BLaER1 (cell line): ENCODE measurements around the gene C2CD5.
"Not testable (repeated sequence)": the region's sequence is repeated elsewhere in the genome, so short reads cannot be mapped to it uniquely, and the experiment has no call there.

Experiments used
- H3K27ac ChIP-seq: shearing (Covaris generic); formaldehyde crosslinking; 2 replicates; pipeline ENCODE4 v1.8.1; 2022
- H3K27me3 ChIP-seq: shearing (Covaris generic); formaldehyde crosslinking; 2 replicates; pipeline ENCODE4 v1.8.1; 2022
- H3K36me3 ChIP-seq: shearing (Covaris generic); formaldehyde crosslinking; 2 replicates; pipeline ENCODE4 v1.8.1; 2022
- H3K4me1 ChIP-seq: shearing (Covaris generic); formaldehyde crosslinking; 2 replicates; pipeline ENCODE4 v1.8.1; 2022
- H3K4me2 ChIP-seq: shearing (Covaris generic); formaldehyde crosslinking; 2 replicates; pipeline ENCODE4 v1.8.1; 2022
- H3K4me3 ChIP-seq: shearing (Covaris generic); formaldehyde crosslinking; 2 replicates; pipeline ENCODE4 v1.8.1; 2022
- H3K9ac ChIP-seq: shearing (Covaris generic); formaldehyde crosslinking; 2 replicates; pipeline ENCODE4 v1.8.1; 2022
- H3K9me3 ChIP-seq: shearing (Covaris generic); formaldehyde crosslinking; 2 replicates; pipeline ENCODE4 v1.8.1; 2022
- H4K20me1 ChIP-seq: shearing (Covaris generic); formaldehyde crosslinking; 2 replicates; pipeline ENCODE4 v1.8.1; 2022
- Cebpa-rat ChIP-seq: shearing (Covaris generic); IDR thresholded peaks from 2 replicates; pipeline ENCODE4 v1.8.1; 2022

Gene C2CD5

DNA sequence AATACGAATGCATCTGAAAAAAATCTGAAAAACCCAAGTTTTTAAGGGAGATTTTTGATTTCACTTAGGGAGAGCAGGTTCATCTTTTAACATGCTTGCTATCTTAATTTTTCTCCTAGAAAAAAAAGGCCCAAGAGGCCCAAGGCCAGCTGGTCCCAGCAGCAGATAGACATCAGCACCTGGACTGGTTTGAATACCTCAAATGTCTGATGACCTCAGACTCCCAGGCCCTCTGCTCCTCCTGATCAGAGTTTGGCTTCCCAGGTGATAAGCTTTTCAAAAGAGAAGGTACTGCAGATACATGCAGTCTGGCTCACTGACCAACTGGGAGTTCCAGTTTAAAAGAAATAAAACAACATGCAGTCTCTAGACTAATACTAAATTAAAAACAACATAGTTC is 82.6 kb downstream of the C2CD5 start:
- no peak for TF ChIP-seq Cebpa-rat
- Histone ChIP-seq H3K27ac (no peak overlapping the region), H3K4me1 (no peaks in the 10 kb centered on the region), H3K27me3 (no peaks in the 10 kb centered on the region), H3K9me3 (no peaks in the 10 kb centered on the region), H3K4me3 (no peak overlapping the region), H3K36me3 (no peaks in the 10 kb centered on the region), H4K20me1 (no peaks in the 10 kb centered on the region; the same call in 1 of the 2 replicates), H3K9ac (no peak overlapping the region), H3K4me2 (no peak overlapping the region)

DNA sequence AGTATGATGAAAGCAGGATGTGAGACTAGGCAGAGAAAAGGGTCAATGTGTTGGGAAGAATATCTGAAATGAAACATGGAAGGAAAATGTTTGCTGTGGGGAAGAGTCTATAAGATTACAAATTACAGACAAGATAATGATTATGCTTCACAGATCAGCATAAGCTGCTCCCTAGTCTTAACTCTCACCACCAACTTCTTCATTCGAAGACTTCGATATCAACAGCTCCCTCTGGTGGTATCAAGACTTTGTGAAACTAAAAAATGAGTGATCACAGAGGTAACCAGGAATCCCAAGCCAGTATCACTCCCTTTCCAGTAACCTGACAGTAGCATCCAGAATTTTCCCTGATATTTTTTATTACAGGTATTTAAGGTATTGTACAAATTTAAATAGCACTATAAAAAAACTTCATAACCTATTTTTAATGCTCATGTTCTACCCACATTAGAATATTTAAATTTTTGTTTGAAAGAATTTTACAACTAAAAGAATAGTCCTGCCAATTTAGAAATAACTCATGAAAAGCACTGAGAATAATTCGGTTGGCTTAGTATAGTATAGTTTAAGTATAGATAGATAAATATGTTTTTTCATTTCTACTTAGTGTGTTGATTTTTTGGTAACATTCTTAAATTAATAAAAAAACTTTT is 84.4 kb downstream of the C2CD5 start:
- Histone ChIP-seq H3K9me3 (no peaks in the 10 kb centered on the region), H3K4me3 (no peak overlapping the region), H3K4me2 (no peak overlapping the region), H3K27ac (no peak overlapping the region), H3K36me3 (peaks cover 5% of the 10 kb centered on the region; the same call in 1 of the 2 replicates), H4K20me1 (no peaks in the 10 kb centered on the region; the same call in 1 of the 2 replicates), H3K9ac (no peak overlapping the region), H3K4me1 (no peaks in the 10 kb centered on the region), H3K27me3 (no peaks in the 10 kb centered on the region)
- no peak for TF ChIP-seq Cebpa-rat

DNA sequence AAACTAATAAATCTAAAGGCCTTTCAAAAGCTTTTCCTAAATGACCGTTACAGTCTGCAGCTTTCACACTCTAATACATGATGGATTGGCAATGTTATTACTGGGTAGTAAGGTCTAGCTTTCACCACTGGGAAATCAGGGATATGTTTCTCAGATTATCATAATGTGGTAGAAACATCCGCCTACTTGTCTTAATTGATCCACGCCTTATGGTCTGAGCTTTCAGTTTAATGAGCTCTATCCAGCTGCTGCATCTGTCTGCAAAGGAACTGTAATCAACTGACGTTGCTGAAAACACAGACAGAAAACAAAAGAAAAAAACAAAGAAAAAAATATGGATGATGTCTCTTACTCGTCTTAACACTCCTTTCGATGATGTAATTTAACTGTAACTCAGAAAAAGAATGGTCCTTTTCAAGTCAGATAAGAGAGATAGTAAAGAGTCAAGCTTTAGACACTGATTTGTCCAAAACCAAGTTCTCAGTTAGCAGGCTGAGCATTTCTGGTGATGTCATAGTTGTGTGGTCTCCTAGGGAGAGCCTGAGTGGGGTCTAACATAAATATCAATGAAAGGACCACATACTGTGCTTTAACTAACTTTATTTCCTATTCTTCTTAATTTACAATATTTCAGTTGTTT is 85.9 kb downstream of the C2CD5 start:
- Histone ChIP-seq H3K9me3 (no peaks in the 10 kb centered on the region), H3K4me3 (no peak overlapping the region), H3K36me3 (peaks cover 10% of the 10 kb centered on the region), H4K20me1 (no peaks in the 10 kb centered on the region), H3K4me1 (no peaks in the 10 kb centered on the region), H3K4me2 (no peak overlapping the region), H3K27ac (no peak overlapping the region), H3K27me3 (no peaks in the 10 kb centered on the region), H3K9ac (no peak overlapping the region)
- TF ChIP-seq Cebpa-rat, result no peak

DNA sequence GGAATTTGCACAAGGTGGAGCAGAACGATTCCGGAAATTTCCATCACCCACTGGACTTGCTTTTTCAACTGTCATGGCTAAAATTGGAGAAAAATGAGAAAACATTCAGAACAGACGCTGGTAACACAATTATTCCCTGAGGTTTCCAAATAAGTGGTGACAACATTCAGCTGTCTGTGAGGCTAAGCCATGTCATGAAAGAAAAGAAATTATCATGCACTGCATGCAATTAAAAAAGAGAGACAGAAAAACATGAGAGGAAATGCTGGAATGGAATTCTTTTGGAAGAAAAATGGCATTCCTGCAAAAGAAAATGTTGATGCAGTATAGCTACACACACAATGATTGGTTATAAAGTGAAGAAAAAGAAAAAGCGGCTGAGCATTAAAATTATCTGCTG is 87.3 kb downstream of the C2CD5 start:
- no peak for TF ChIP-seq Cebpa-rat
- no peak overlapping the region for H3K4me2 ChIP-seq
- no peaks in the 10 kb centered on the region for H3K9me3 ChIP-seq
- no peak overlapping the region for H3K9ac ChIP-seq
- H3K27ac ChIP-seq, result no peak overlapping the region
- no peaks in the 10 kb centered on the region for H4K20me1 ChIP-seq
- no peaks in the 10 kb centered on the region for H3K4me1 ChIP-seq
- H3K27me3 ChIP-seq, result no peaks in the 10 kb centered on the region
- H3K36me3 ChIP-seq, result peaks cover 12% of the 10 kb centered on the region
- no peak overlapping the region for H3K4me3 ChIP-seq

DNA sequence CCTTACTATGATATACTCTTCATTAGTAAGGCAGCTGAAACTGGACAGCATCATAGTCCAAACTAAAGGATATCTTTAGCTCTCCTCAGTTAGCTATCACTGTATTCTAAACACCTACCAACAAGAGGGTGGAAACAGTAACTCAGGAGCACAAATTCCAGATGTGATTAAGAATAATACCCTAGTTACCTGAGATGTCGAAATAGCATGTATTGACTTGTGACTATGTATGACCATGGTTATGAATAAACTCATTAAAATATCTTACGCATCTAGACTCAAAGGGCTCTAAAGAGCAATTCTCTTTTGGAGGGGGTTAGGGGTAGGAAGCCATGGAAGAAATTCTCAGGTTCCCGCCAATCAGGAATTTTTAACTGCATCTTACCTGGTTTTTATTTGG is 90.8 kb downstream of the C2CD5 start:
- H3K27ac ChIP-seq, result no peak overlapping the region
- no peaks in the 10 kb centered on the region for H4K20me1 ChIP-seq
- H3K27me3 ChIP-seq, result no peaks in the 10 kb centered on the region
- H3K4me2 ChIP-seq, result no peak overlapping the region
- no peaks in the 10 kb centered on the region for H3K4me1 ChIP-seq
- H3K36me3 ChIP-seq, result peaks cover 17% of the 10 kb centered on the region
- no peak overlapping the region for H3K4me3 ChIP-seq
- TF ChIP-seq Cebpa-rat, result no peak
- no peaks in the 10 kb centered on the region for H3K9me3 ChIP-seq
- H3K9ac ChIP-seq, result no peak overlapping the region

DNA sequence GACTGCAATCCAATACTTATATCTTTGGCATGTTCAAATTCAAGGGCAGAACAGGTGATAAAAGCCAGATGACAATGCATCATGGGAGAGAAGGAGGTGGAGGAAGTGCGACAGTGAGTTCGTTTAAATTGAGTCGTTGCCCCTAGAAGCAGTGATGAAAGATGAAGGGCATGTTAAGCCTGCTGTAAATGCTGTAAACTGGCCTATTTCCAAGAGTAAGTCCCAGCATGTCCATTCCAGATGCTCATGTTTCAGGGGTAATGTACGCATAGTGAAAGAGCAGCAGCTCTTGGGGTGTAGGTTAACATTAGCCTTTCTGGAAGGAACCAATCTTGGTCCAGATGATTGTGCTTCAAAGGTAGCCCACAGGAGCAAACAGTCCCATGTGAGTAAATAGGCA is 97.1 kb downstream of the C2CD5 start:
- Histone ChIP-seq H3K4me2 (no peak overlapping the region), H3K9ac (no peak overlapping the region), H3K9me3 (no peaks in the 10 kb centered on the region), H3K36me3 (peaks cover 5% of the 10 kb centered on the region; the same call in 1 of the 2 replicates), H4K20me1 (no peaks in the 10 kb centered on the region), H3K4me3 (no peak overlapping the region), H3K4me1 (peaks cover 17% of the 10 kb centered on the region), H3K27ac (no peak overlapping the region), H3K27me3 (no peaks in the 10 kb centered on the region)
- no peak for TF ChIP-seq Cebpa-rat

DNA sequence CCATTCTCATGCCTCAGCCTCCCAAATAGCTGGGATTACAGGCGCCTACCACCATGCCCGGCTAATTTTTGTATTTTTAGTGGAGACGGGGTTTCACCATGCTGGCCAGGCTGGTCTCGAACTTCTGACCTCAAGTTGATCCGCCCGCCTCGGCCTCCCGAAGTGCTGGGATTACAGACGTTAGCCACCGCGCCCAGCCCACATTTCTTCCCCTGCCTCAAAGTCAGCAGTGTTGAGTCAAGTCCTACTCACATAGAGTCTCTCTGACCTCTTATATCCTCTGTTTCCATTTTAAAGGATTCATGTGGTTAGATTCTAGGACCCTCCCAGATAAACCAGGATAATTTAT is 100.1 kb downstream of the C2CD5 start:
- not testable (repeated sequence) for H3K27ac ChIP-seq, H3K4me3 ChIP-seq, H3K9ac ChIP-seq, H4K20me1 ChIP-seq, H3K27me3 ChIP-seq, H3K9me3 ChIP-seq, H3K36me3 ChIP-seq
- Histone ChIP-seq H3K4me1 (peaks cover 17% of the 10 kb centered on the region), H3K4me2 (peak overlapping the region; percentile 71)

DNA sequence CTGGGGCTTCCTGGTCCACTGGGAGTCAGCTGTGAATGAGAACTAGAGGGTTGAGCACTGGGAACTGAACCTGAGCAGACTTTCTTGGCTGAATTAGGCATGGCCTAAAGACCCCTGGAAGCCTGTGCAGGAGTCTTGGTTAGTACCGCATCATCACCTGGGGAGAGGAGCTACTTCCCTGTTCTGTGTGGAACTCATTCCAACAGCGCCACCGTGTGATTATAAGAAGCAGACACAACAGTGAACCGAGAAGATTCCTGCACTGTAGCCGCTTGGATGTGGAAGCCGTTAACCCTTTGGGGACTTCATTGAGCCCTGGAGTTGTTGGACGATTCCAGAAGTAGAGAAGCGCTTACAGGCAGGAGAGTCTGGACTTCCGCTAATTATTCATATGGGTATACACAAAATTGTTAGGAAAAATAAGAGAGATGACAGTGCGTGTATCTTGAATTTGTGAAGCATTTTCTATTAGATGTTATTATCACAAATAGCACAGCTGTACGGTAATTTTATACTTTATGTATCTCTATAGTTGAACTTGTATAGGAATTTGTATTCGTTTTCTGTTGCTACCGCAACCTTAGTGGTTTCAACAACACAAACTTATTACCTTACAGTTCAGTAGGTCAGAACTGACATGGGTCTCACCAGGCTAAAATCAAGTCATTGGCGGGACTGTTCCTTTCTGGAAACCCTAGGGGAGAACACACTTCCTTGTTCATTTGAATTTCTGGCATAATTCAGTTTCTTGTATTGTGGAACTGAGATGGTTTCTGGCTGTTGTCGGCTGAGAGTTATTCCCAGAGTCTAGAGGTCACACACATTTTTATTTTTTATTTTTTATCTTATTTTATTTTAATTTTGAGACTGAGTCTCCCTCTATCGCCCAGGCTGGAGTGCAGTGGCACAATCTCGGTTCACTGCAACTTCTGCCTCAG is 100.7 kb downstream of the C2CD5 start:
- no peaks in the 10 kb centered on the region for H4K20me1 ChIP-seq
- no peak overlapping the region for H3K9ac ChIP-seq
- peaks cover 17% of the 10 kb centered on the region for H3K4me1 ChIP-seq
- no peaks in the 10 kb centered on the region for H3K9me3 ChIP-seq
- no peak overlapping the region for H3K27ac ChIP-seq
- TF ChIP-seq Cebpa-rat, result no peak
- no peaks in the 10 kb centered on the region for H3K27me3 ChIP-seq
- no peaks in the 10 kb centered on the region for H3K36me3 ChIP-seq
- peak overlapping the region; percentile 31; the same call in 1 of the 2 replicates for H3K4me3 ChIP-seq
- peak overlapping the region; percentile 71 for H3K4me2 ChIP-seq

DNA sequence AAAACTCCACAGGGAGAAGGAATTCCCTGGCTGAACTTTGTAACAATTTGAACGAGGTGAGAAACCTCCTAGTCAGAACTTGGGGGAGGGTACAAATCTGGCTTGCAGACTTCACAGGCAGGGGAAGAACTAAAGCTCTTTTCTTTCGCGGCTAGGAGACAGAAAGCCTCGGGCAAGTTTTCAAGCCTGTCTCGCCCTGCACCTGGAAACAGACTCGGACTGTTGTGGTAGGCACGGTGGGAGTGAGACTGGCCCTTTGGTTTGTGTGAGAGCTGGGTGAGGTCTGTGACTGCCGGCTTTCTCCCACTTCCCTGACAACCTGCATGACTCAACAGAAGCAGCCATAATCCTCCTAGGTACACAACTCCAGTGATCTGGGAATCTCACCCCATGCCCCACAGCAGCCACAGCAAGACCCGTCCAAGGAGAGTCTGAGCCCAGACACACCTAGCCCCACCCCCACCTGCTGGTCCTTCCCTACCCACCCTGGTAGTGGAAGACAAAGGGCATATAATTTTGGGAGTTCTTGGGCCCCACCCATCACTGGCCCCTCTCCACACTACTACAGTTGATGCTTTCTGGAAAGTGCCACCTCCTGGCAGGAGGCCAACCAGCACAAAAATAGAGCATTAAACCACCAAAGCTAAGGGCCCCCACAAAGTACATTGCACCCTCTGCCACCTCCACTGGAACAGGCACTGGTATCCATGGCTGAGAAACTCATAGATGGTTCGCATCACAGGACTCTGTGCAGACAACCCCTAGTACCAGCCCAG is 107.1 kb downstream of the C2CD5 start:
- Histone ChIP-seq H3K4me1 (no peaks in the 10 kb centered on the region), H3K4me3 (no peak overlapping the region), H4K20me1 (no peaks in the 10 kb centered on the region), H3K9ac (no peak overlapping the region), H3K9me3 (no peaks in the 10 kb centered on the region), H3K27ac (no peak overlapping the region), H3K4me2 (no peak overlapping the region), H3K36me3 (no peaks in the 10 kb centered on the region), H3K27me3 (no peaks in the 10 kb centered on the region)
- TF ChIP-seq Cebpa-rat, result no peak
